ENCODE data around the gene NUB1.
"Not testable (repeated sequence)": the region's sequence is repeated elsewhere in the genome, so short reads cannot be mapped to it uniquely, and the experiment has no call there.

Gene NUB1

DNA sequence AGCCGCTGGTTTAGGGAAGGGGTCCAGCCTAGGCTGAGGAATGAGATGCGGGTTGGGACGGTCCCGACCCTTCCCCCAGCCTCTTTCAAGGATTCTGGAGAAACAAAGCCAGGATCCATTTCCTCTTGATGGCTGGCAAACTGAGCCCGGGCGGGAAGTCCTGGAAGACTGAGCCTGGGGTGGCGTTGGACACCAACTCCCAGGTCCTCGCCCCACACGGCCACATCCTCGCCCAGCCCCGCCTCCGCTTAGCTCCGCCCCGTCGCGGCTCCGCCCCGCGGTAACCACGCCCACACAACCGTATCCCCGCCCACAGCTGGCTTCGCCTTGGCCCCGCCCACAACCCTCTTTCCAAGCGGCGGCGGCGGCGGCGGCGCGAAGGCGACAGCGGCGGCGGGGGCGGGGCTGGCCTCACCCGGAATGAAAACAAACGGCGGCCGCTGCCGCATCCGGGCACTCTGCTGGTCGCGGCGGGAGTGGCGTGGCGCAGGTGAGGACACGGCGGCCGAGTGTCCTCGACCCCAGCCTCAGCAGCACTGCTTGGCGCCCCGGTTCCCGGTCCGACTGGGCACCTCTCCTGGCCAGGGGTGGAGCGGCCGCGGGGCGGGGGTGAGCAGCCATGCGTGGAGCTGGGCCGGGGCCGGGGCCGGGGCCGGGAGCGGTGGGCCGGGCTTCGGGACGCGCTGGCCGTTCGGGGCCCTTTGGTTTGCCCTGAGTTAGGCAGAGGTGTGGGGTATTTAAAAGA lies at the start of gene NUB1:
TSS of gene NUB1 (plus strand) at position 456 of the 745 bp plus-strand sequence. CDS start 3,538 bp downstream, outside the sequence.
- no peak for DNase-seq

DNA sequence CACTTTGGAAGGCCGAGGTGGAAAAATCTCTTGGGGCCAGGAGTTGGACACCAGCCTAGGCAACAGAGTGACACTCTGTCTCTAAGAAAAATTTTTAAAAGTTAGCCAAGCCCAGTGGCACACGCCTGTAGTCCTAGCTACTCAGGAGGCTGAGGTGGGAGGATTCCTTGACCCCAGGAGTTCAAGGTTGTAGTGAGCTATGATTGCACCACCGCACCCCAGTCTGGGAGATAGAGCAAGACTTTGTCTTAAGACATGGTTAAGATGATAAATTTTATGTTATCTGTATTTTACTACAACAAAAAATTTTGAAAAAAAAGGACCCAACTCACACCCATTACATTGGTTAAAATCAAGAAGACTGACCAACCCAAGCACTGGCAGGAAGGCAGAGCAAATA lies 48.8 kb upstream of the NUB1 start:
- DNase-seq: no peak

GRCh38 chr7:151296202-151296992 lies 45.2 kb upstream of the NUB1 start:
- DNase-seq: no peak

GRCh38 chr7:151298765-151299164 lies 42.8 kb upstream of the NUB1 start:
- no peak for DNase-seq

DNA sequence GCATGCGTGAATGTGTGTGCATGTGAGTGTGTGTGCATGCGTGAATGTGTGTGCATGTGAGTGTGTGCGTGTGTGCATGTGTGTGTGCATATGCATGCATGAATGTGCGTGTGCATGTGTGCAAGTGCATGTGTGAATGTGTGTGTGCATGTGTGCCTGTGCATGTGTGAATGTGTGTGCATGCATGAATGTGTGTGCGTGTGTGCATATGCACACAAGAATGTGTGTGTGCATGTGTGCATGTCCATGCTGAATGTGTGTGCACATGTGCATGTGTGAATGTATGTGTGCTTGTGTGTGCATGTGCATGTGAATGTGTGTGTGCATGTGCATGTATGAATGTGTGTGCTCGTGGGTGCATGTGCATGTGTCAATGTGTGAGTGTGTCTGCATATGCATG lies 42.1 kb upstream of the NUB1 start:
- DNase-seq: no peak

DNA sequence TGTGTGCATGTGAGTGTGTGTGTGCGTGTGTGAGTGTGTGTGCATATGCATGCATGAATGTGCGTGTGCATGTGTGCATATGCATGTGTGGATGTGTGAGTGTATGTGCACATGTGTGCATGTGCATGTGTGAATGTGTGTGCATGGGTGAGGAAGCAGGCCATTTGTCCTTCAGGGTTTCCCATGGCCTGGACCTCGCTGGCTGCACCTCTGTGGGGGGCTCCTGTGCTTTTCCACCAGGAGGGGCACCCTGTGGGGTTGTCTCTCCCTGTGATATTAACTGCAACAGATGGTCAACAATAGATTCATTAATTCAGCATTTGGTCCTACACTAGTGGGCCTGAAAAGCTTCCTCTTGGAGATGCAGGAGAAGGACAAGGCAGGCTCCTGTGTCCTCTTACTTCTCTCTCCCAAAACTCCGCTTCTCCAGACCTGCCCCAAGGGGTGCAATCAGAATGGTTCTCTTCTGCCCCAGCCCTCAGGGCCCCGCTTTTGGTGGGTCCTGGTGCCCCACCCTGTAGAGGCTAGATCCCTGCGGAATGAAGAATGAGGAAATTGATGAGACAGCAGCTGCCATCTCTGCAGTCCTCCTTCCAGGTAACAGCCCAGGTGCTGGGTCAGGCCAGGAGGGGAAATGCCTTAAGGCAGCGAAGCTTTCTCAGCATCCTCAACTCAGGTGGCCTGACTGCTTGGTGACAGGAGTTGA lies 41.5 kb upstream of the NUB1 start:
- no peak for DNase-seq

DNA sequence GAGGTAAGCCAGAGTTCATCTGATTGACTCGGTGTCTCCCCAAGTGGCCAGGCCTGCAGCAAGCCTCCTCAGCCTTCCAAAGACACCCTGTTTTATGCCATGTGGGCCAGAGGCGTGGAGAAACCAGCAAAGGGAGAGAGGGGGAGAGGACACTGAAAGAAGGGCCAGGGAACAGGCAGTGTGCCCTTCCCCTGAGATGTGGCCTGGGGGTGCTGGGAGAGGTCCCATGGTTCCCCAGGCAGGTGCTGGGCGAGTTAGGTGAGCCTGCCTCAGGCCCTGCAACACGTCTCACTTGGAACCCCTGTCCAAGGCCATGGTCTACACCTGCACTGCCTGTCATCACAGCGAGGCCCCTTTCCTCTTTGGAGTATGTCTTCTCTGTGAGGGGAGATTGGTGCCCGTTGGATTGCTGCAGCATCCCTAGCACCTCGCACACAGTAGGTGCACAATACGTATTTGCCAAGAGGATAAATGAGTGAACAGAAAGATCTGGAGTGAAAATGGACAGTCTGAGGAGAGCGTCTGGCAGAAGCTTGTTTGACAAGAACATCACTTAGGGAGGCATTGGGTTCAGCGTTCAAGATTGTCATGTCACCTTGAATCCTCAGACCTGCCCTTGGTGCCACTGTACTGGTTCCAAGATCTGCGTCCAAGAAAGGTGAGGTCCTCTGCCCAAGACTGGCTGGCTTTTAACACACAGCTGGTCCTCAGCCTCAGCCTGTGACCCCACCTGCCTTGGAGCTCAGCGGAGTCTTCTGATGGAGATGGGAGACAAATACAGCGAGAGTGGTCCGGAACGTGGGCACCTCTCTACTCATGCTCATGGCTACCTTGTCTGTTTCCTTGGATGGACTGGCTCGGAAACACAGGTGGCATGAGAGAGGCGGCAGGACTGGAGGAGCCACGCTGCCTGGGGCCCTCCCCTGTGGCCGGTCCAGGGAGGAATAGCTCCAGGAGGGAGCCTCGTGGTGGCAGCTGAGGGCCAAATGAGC lies 39.8 kb upstream of the NUB1 start:
- DNase-seq: no peak

GRCh38 chr7:151304251-151304650 lies 37.4 kb upstream of the NUB1 start:
- DNase-seq: not testable (repeated sequence)

DNA sequence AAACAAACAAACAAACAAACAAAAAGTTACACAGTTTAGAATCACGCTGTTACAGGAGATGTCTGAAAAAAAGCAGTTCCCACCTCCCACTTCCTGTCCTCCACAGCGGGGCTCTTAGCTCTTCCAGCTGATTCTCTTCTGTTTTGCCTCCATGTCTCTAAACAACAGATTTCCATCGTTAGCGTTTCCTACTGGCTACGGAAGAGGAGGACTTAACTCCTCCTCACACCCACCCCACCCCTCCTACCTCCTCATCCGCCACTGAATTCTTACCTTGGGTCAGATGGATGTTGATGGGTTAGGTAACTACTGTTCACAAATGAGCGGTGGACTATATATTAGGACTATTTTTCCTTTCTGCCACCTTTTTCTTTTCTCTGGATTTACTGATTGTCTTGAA lies 36.8 kb upstream of the NUB1 start:
- no peak for DNase-seq

- DNase-seq: no peak
Observed at GRCh38 chr7:151306374-151306773, 35.2 kb upstream of the NUB1 start.

DNA sequence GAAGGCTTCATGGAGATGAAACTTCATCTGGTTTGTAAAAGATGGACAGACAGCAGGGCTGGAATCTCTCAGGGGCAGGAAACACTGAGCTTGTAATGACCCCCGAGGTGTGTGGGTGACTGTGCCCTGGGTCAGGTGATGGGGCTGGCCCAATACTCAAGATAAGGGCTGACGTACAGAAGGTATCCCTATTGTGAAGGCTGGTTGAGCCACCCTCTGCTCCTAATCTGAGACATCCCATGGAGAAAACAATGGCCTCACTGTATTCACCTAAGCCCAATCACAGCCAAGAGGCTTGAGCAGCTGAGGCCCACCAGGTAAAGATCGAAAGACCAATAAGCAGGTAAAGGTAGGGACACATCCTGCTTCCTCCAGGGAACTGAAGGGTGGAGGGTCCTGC lies 34.8 kb upstream of the NUB1 start:
- no peak for DNase-seq

DNA sequence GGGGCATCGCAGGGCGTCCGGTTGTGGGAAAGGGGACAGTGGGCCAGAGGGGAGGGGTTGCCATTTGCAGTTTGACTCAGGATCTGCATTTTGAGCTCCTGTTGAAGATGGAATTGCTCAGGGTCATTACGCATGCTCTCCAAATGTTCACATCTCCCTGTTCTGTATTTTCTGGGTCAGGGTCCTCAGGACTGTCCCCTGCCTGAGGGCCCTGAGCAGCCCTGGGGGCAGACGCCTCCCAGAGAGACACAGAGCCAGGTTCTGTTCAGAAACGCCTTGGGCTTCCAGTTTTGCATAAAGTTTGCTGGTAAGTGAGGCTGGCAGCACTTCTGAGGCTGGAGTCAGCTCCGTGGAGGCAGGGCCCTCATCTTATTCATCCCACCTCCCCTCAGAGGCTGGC lies 34.1 kb upstream of the NUB1 start:
- DNase-seq: no peak

DNA sequence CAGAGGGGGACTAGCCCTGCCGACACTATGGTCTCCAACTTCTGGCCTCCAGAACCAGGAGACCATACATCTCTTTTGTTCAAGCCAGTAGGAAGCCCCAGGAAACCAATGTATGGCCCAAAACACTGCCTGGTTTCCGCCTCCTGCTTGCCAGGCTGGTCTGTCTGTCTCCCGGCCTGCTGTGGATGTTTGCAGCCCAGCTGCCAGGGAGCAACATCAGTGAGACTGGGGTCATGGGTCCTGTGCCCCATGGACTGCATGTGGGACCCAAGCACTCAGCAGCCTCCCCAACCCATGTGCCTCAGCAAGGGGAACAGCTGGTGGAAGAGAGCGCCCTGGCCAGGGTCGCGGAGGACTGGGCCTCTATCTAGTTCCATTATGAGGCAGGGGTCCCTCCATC lies 33.4 kb upstream of the NUB1 start:
- DNase-seq: no peak

GRCh38 chr7:151308791-151309190 lies 32.8 kb upstream of the NUB1 start:
- no peak for DNase-seq

- no peak for DNase-seq
Observed at GRCh38 chr7:151309311-151309710, 32.3 kb upstream of the NUB1 start.

GRCh38 chr7:151310578-151310977 lies 31.0 kb upstream of the NUB1 start:
- no peak for DNase-seq

- no peak for DNase-seq
Observed at GRCh38 chr7:151311294-151311864, 30.2 kb upstream of the NUB1 start.

GRCh38 chr7:151312356-151312755 lies 29.3 kb upstream of the NUB1 start:
- DNase-seq: no peak

GRCh38 chr7:151312831-151313809 lies 28.5 kb upstream of the NUB1 start:
- no peak for DNase-seq

DNA sequence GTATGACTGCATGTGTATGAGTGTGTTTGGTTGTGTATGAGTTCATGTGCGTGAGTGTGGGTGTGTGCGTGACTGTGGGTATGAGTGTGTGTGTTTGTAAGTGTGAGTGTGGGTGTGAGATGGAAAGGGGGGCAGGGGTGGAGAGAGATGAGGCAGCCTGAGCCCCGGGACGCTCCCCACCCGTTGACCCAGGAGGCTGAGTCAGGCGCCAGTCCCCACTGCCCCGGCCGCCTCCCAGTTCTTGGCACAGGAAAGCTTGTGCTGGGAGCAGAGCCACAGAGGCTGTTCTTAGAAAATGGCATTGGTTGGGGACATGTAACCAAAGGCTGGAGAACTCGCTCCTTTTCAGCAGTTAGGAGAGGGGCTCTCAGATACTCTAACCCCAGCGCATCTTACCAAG lies 27.8 kb upstream of the NUB1 start:
- DNase-seq: no peak

DNA sequence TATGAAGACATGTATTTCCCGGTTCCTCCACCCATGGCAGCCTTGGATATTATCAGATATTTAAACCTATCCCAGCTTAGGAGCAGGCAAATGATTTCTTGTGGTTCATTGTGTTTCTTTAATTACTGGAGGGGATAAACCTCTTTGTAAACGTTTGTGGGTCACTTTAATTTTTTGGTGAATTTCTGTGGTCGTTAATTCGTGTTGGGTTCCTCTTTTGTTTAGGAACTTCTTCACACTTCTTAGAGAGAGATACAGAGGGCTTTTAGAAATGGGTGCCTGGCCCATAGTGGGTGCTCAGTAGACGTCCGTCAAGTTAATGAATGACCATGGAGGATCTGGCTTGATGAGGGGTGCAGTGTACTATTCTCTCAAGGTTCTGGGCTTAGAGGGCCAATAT lies 27.2 kb upstream of the NUB1 start:
- no peak for DNase-seq
